Calu3 (cell line): ENCODE data around the gene NUDCD3. TPM values are rescaled to one million over a fixed set of nuclear protein-coding genes. Genes with fewer than 3 reads are reported as not detected.

Source experiments
- BruUV-seq: library from RNA; stranded (reverse); fragments of 400-500 nt; replicated peaks from 2 replicates; lab custom pipeline; 2021; lab: Mats Ljungman, UMichigan
- CTCF ChIA-PET: fragments of 300-600 bp; sonication (Branson Sonifier 250); formaldehyde crosslinking; loops from one replicate; lab custom pipeline; 2022; ENCODE audit warnings: antibody characterized with exemption; lab: Charles Lee
- DNase-seq: peaks from one replicate; pipeline ENCODE4 v3.0.0; 2022
- H3K27ac Mint-ChIP-seq: one replicate; pipeline ENCODE4 v1.8.0; 2022; ENCODE audit warnings: mixed read lengths; ENCODE audit not compliant: unreplicated experiment
- H3K27me3 Mint-ChIP-seq: one replicate; pipeline ENCODE4 v1.8.0; 2022; ENCODE audit warnings: mixed read lengths; ENCODE audit not compliant: unreplicated experiment
- H3K36me3 Mint-ChIP-seq: one replicate; pipeline ENCODE4 v1.8.0; 2022; ENCODE audit warnings: mild to moderate bottlenecking, moderate library complexity, mixed read lengths; ENCODE audit not compliant: insufficient read depth, unreplicated experiment
- H3K4me1 Mint-ChIP-seq: one replicate; pipeline ENCODE4 v1.8.0; 2022; ENCODE audit warnings: mild to moderate bottlenecking, low read depth, mixed read lengths; ENCODE audit not compliant: unreplicated experiment
- H3K4me3 Mint-ChIP-seq: one replicate; pipeline ENCODE4 v1.8.0; 2022; ENCODE audit warnings: mild to moderate bottlenecking, low read depth, moderate library complexity, mixed read lengths; ENCODE audit not compliant: unreplicated experiment
- H3K9me3 Mint-ChIP-seq: one replicate; pipeline ENCODE4 v1.8.0; 2022; ENCODE audit warnings: low read depth, mixed read lengths; ENCODE audit not compliant: unreplicated experiment
- CTCF ChIP-seq: fragments of 200-600 bp; IDR thresholded peaks from one replicate; pipeline ENCODE4 v1.8.0; 2022; ENCODE audit warnings: antibody characterized with exemption; ENCODE audit not compliant: unreplicated experiment
- intact Hi-C: fragments of 100-400 bp; cut with micrococcal nuclease; formaldehyde crosslinking; loops from one replicate; pipeline ENCODE4 v1.10.0; 2022; ENCODE audit not compliant: unreplicated experiment
- total RNA-seq: library from RNA; stranded (reverse); gene quantifications from 2 replicates; pipeline ENCODE4 v1.2.3, GENCODE V29; 2022

The NUDCD3 gene
- total RNA-seq, 1 experiment from 2014 or later = 176 TPM

- CTCF ChIA-PET = no interaction called here
- Mint-ChIP-seq H3K27ac (no peak overlapping the region), H3K36me3 (peaks cover 45% of the 10 kb centered on the region), H3K4me3 (no peak overlapping the region), H3K9me3 (no peaks in the 10 kb centered on the region), H3K4me1 (no peaks in the 10 kb centered on the region), H3K27me3 (no peaks in the 10 kb centered on the region)
- TF ChIP-seq CTCF = no peak
- no TSS peak for BruUV-seq
- intact Hi-C loops = no loop called here
- DNase-seq = no peak
These were observed 99.8 kb downstream of the NUDCD3 start for GRCh38 chr7:44390701-44391100.

GRCh38 chr7:44388089-44388970 is 102.1 kb downstream of the NUDCD3 start:
- no peaks in the 10 kb centered on the region for H3K9me3 Mint-ChIP-seq
- no peak for TF ChIP-seq CTCF
- no peaks in the 10 kb centered on the region for H3K4me1 Mint-ChIP-seq
- CTCF ChIA-PET = no interaction called here
- H3K4me3 Mint-ChIP-seq = no peak overlapping the region
- no peak for DNase-seq
- no peak overlapping the region for H3K27ac Mint-ChIP-seq
- H3K27me3 Mint-ChIP-seq = no peaks in the 10 kb centered on the region
- BruUV-seq = no TSS peak
- peaks cover 47% of the 10 kb centered on the region for H3K36me3 Mint-ChIP-seq
- intact Hi-C loops = no loop called here

- H3K4me3 Mint-ChIP-seq = no peak overlapping the region
- H3K27ac Mint-ChIP-seq = no peak overlapping the region
- CTCF ChIA-PET = no interaction called here
- no peak for TF ChIP-seq CTCF
- H3K27me3 Mint-ChIP-seq = no peaks in the 10 kb centered on the region
- DNase-seq = no peak
- no peaks in the 10 kb centered on the region for H3K9me3 Mint-ChIP-seq
- no peaks in the 10 kb centered on the region for H3K4me1 Mint-ChIP-seq
- intact Hi-C loops = no loop called here
- H3K36me3 Mint-ChIP-seq = peaks cover 43% of the 10 kb centered on the region
- no TSS peak for BruUV-seq
These were observed 103.1 kb downstream of the NUDCD3 start for GRCh38 chr7:44387389-44387788.

- no peak for TF ChIP-seq CTCF
These were observed 104.1 kb downstream of the NUDCD3 start for GRCh38 chr7:44386139-44386913.

More at GRCh38 chr7:44386139-44386913, 104.1 kb downstream of the NUDCD3 start:
- Mint-ChIP-seq H3K27me3 (no peaks in the 10 kb centered on the region), H3K27ac (no peak overlapping the region), H3K4me1 (no peaks in the 10 kb centered on the region), H3K36me3 (peaks cover 43% of the 10 kb centered on the region), H3K4me3 (no peak overlapping the region), H3K9me3 (no peaks in the 10 kb centered on the region)
- CTCF ChIA-PET = no interaction called here
- BruUV-seq = no TSS peak
- no peak for DNase-seq
- intact Hi-C loops = no loop called here
